Measurements from ENCODE around the gene FXYD3. TPM values are rescaled to one million over a fixed set of nuclear protein-coding genes. Genes with fewer than 3 reads are reported as not detected.

FXYD3 gene
- not detected in 2 replicates for total RNA-seq

DNA sequence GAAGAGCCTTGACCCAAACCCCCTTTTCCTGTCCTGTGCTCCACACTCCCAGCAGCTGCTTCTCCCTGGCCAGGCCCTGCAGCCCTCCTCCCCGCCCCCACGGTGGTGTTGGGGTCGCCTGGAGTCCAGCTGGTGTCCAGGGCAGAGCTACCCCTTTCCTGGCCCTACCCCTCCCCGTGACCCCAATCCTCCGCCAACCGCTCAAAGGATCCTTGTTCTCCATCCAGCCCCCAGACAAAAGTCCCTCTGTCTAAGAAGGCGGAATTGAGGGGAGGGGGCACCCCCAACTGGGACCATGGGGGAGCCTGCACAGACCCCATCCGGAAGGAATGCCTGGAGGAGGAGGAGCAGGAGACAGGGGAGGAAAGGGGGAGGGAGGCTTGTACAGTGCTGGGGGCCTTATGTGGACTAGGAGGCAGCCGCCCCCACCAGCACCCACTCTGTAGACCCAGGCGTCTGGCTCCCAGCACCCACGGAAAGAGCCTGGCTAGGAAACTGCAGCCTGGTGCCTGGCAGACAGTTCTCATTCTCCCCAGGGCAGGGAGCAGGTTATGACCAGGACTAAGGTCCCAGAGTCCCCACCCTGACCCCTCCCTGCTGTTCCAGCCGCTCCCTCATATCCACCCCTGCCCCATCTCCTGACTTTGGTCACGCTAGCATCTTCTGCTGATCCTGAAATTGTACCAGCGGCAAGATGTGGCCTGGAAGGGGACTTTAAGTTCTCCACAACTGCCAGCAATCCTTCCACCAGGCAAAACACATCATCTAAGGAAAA is at the start of gene FXYD3:
TSS of gene FXYD3 (plus strand) at position 647 of the 775 bp plus-strand sequence. CDS start 3,554 bp downstream, outside the sequence.

GRCh38 chr19:35134601-35135242 is 19.1 kb downstream of the FXYD3 start, which contains the start of gene LGI4:
Gene LGI4 (minus strand): TSS chr19:35135059. CDS start chr19:35134680, 379 bp downstream.

GRCh38 chr19:35138305-35138892 is 22.8 kb downstream of the FXYD3 start, which contains the start of gene FXYD1:
Gene FXYD1 (plus strand): TSS chr19:35138824. CDS start chr19:35140080, 1,256 bp downstream.

DNA sequence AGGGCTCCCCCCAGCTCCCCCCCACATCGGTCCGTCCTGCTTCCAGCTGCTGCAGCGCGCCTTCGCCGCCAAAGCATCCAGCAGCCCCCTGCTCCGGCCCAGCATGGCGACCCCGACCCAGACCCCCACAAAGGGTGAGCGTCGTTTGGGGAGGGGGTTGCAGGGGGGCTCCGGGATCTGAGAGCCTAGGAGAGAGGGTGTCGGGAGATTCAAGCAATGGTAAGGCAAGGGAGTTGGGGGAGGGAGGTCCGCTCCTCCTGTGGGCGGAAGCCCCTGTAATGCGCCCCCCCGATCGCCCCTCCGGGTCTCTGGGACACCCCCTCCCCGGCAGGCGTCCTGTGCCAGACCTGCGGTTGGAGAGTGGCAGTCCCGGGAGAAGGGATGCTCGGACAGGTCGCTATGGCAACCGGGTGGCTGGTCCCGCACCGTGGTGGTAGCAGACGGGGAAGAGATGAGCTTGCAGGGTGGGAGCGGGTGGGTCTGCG is 27.6 kb downstream of the FXYD3 start, which contains the start of gene FXYD7:
TSS of gene FXYD7 (plus strand) at position 25 of the 485 bp plus-strand sequence. CDS start at position 104, 79 bp downstream.

GRCh38 chr19:35154525-35155406 is 39.1 kb downstream of the FXYD3 start, which contains the start of gene FXYD5:
Gene FXYD5 (plus strand): TSS chr19:35154735. CDS start chr19:35155551, 816 bp downstream.

Other genes with a start within 250 kb of the FXYD3 start
- gene ZNF30, start 188.9 kb upstream of the FXYD3 start, total RNA-seq, result 1.5 and 2.0 TPM in 2 replicates
- gene ZNF792, start 151.6 kb upstream of the FXYD3 start, total RNA-seq, result 2.6 and 5.5 TPM in 2 replicates
- 66.8 and 123 TPM in 2 replicates for gene GRAMD1A, start 115.5 kb upstream of the FXYD3 start, total RNA-seq
- 3.7 and 15.8 TPM in 2 replicates for gene SCN1B, start 85.4 kb upstream of the FXYD3 start, total RNA-seq
- 5.7 TPM in 1 of 2 replicates, not detected in the other for gene HPN, start 74.1 kb upstream of the FXYD3 start, total RNA-seq
- 0.49 TPM in 1 of 2 replicates, not detected in the other for gene LGI4, start 19.2 kb downstream of the FXYD3 start, total RNA-seq
- gene FXYD1, start 23.0 kb downstream of the FXYD3 start, total RNA-seq, result 0.89 TPM in 1 of 2 replicates, not detected in the other
- 0.25 TPM in 1 of 2 replicates, not detected in the other for gene FXYD7, start 27.4 kb downstream of the FXYD3 start, total RNA-seq
- 104 and 144 TPM in 2 replicates for gene FXYD5, start 38.9 kb downstream of the FXYD3 start, total RNA-seq
- gene FAM187B, start 112.9 kb downstream of the FXYD3 start, total RNA-seq, result not detected in 2 replicates
- gene LSR, start 133.2 kb downstream of the FXYD3 start, total RNA-seq, result 39.8 and 88.1 TPM in 2 replicates
- gene USF2, start 153.1 kb downstream of the FXYD3 start, total RNA-seq, result 69.4 and 83.2 TPM in 2 replicates
- gene HAMP, start 166.7 kb downstream of the FXYD3 start, total RNA-seq, result not detected in 2 replicates
- 0.25 TPM in 1 of 2 replicates, not detected in the other for gene MAG, start 176.3 kb downstream of the FXYD3 start, total RNA-seq
- gene CD22, start 213.4 kb downstream of the FXYD3 start, total RNA-seq, result 1.1 TPM in 1 of 2 replicates, not detected in the other
- gene FFAR1, start 232.1 kb downstream of the FXYD3 start, total RNA-seq, result not detected in 2 replicates
- not detected in 2 replicates for gene FFAR3, start 242.6 kb downstream of the FXYD3 start, total RNA-seq

All from mesangial cell (primary cell).